ENCODE measurements around the gene TP53INP2.

DNA sequence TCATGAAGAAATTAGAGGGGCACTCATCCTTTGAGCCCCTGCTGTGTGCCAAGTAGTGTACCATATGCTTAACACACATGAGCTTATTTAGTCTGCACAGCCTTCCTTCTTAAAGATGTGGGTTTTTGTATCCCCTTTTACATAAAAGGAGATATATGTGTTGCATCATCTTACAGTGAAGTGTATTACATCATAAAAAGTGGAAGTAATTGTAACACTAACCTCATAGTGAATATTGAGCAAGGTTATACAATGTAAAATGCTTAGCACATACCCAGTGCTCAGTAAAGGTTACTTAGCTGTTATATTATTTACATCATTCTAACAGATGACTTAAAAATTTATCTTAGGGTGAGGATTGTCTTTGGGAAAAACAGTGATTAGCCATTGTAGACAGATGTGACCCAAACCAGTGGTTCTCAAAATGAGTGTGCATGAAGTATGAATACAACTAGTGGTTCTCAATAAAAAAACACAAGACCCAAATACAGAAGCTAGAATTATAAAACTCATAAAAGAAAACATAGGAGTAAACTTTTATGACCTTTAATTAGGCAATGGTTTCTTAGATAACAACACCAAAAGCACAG lies 23.5 kb upstream of the TP53INP2 start:
- TF ChIP-seq, protein P1, sequence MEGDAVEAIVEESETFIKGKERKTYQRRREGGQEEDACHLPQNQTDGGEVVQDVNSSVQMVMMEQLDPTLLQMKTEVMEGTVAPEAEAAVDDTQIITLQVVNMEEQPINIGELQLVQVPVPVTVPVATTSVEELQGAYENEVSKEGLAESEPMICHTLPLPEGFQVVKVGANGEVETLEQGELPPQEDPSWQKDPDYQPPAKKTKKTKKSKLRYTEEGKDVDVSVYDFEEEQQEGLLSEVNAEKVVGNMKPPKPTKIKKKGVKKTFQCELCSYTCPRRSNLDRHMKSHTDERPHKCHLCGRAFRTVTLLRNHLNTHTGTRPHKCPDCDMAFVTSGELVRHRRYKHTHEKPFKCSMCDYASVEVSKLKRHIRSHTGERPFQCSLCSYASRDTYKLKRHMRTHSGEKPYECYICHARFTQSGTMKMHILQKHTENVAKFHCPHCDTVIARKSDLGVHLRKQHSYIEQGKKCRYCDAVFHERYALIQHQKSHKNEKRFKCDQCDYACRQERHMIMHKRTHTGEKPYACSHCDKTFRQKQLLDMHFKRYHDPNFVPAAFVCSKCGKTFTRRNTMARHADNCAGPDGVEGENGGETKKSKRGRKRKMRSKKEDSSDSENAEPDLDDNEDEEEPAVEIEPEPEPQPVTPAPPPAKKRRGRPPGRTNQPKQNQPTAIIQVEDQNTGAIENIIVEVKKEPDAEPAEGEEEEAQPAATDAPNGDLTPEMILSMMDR (IDR thresholded peaks at IDR 0.05; ENCODE audit: extremely low read depth in 1 of 2, insufficient read depth in 1 of 2, low read depth in 1 of 2, low read length in 2 of 2), result no peak
- TF ChIP-seq POLR2A (IDR thresholded peaks at IDR 0.05; ENCODE audit: low read depth, low read length), result no peak
- no peak for TF ChIP-seq POLR2AphosphoS5 (IDR thresholded peaks at IDR 0.05; ENCODE audit: insufficient read depth, low read depth, low read length)
- TF ChIP-seq EZH2 (IDR thresholded peaks at IDR 0.05; ENCODE audit: borderline replicate concordance, low read depth, low read length, severe bottlenecking), result no peak
- TF ChIP-seq MYC (IDR thresholded peaks at IDR 0.05; ENCODE audit: low read depth, low read length), result no peak
- TF ChIP-seq FOS (IDR thresholded peaks at IDR 0.05; ENCODE audit: borderline replicate concordance, insufficient read depth, low read length), result no peak
- TF ChIP-seq JUN (IDR thresholded peaks at IDR 0.05; ENCODE audit: borderline replicate concordance, insufficient read depth, insufficient read length, low read depth), result no peak
